NCI-H748 (cell line): ENCODE data around the gene GLI3.

Experiments used
- DNase-seq: peaks from one replicate; lab custom pipeline; 2025; ENCODE audit not compliant: unreplicated experiment; lab: John Stamatoyannopoulos, UW

Gene GLI3

GRCh38 chr7:41975849-41976248 lies 261.2 kb downstream of the GLI3 start:
- DNase-seq = no peak

- DNase-seq = no peak
These were observed 262.0 kb downstream of the GLI3 start for GRCh38 chr7:41974870-41975557.

- DNase-seq = no peak
These were observed 263.7 kb downstream of the GLI3 start for GRCh38 chr7:41973202-41973730.

GRCh38 chr7:41972776-41973175 lies 264.2 kb downstream of the GLI3 start:
- no peak for DNase-seq

- no peak for DNase-seq
These were observed 264.7 kb downstream of the GLI3 start for GRCh38 chr7:41972270-41972669.

- no peak for DNase-seq
These were observed 265.3 kb downstream of the GLI3 start for GRCh38 chr7:41971640-41972187.

- no peak for DNase-seq
These were observed 266.1 kb downstream of the GLI3 start for GRCh38 chr7:41970941-41971340.

GRCh38 chr7:41969561-41970105 lies 267.4 kb downstream of the GLI3 start:
- DNase-seq = no peak

GRCh38 chr7:41967156-41967555 lies 269.9 kb downstream of the GLI3 start:
- DNase-seq = no peak

- no peak for DNase-seq
These were observed 271.0 kb downstream of the GLI3 start for GRCh38 chr7:41965951-41966505.

- DNase-seq = no peak
These were observed 271.9 kb downstream of the GLI3 start for GRCh38 chr7:41964849-41965745.

- DNase-seq = no peak
These were observed 272.7 kb downstream of the GLI3 start for GRCh38 chr7:41964183-41964753.

GRCh38 chr7:41956705-41957104 lies 280.3 kb downstream of the GLI3 start:
- no peak for DNase-seq

- DNase-seq = no peak
These were observed 280.9 kb downstream of the GLI3 start for GRCh38 chr7:41955893-41956675.

GRCh38 chr7:41955451-41955850 lies 281.6 kb downstream of the GLI3 start:
- no peak for DNase-seq

- DNase-seq = no peak
These were observed 282.0 kb downstream of the GLI3 start for GRCh38 chr7:41954976-41955375.

- DNase-seq = no peak
These were observed 288.5 kb downstream of the GLI3 start for GRCh38 chr7:41948503-41948902.

GRCh38 chr7:41943094-41943577 lies 293.9 kb downstream of the GLI3 start:
- peak; percentile 58 for DNase-seq

GRCh38 chr7:41942468-41943093 lies 294.4 kb downstream of the GLI3 start:
- no peak for DNase-seq
